CD14-positive monocyte (primary cell): Measurements from ENCODE around the gene APCS. TPM values are rescaled to one million over a fixed set of nuclear protein-coding genes. Genes with fewer than 3 reads are reported as not detected.
A peak's percentile ranks its signal among the peaks of the same experiment; 100 is the strongest.

ENCODE experiments used
- DNase-seq, 3 donors: peaks; one replicate each; pipeline ENCODE4 v3.0.0-alpha.2; 2011 to 2022
- H2AFZ ChIP-seq: 2 replicates; pipeline ENCODE4 v1.6.0; 2012; ENCODE audit warnings: mild to moderate bottlenecking, low read depth, low read length, inconsistent platforms; ENCODE audit not compliant: insufficient read depth, poor library complexity, severe bottlenecking
- H3K27ac ChIP-seq, 2 donors: 1 replicate in 1 of 2; 2 replicates in 1 of 2; pipeline ENCODE4 v1.5.1; 2012 to 2013; ENCODE audit warnings: low read length in 2 of 2, control low read depth in 1 of 2, inconsistent platforms in 1 of 2, low read depth in 1 of 2, mild to moderate bottlenecking in 1 of 2
- H3K27me3 ChIP-seq, 2 donors: one replicate each; pipeline versions ENCODE4 v1.6.0 to v1.6.1; 2011 to 2013; ENCODE audit warnings: low read length in 2 of 2; ENCODE audit not compliant: control insufficient read depth in 2 of 2, insufficient read depth in 2 of 2
- H3K36me3 ChIP-seq, 2 donors: replicated peaks in 1 of 2; 1 replicate in 1 of 2; 2 replicates in 1 of 2; pipeline versions ENCODE4 v1.5.1 to v1.6.1; 2012 to 2013; ENCODE audit warnings: low read length in 2 of 2, control low read depth in 1 of 2, inconsistent platforms in 1 of 2, mild to moderate bottlenecking in 1 of 2; ENCODE audit not compliant: insufficient read depth in 2 of 2, control insufficient read depth in 1 of 2
- H3K4me1 ChIP-seq, 2 donors: 1 replicate in 1 of 2; 2 replicates in 1 of 2; pipeline versions ENCODE4 v1.5.1 to v1.6.1; 2012 to 2013; ENCODE audit warnings: low read length in 2 of 2, control low read depth in 1 of 2, inconsistent platforms in 1 of 2, mild to moderate bottlenecking in 1 of 2, moderate library complexity in 1 of 2; ENCODE audit not compliant: insufficient read depth in 2 of 2, control insufficient read depth in 1 of 2
- H3K4me2 ChIP-seq: replicated peaks from 2 replicates; pipeline ENCODE3; 2012; ENCODE audit warnings: low read length, moderate library complexity, mild to moderate bottlenecking; ENCODE audit not compliant: poor library complexity, severe bottlenecking; ENCODE audit errors: extremely low read depth
- H3K4me3 ChIP-seq, 3 experiments: fragments of 200-600 bp in 1 of 3; sonication (generic) in 1 of 3; replicated peaks in 1 of 3; 1 replicate in 2 of 3; 2 replicates in 1 of 3; pipeline ENCODE4 v1.5.1; 2011 to 2013; ENCODE audit warnings: low read length in 3 of 3, mild to moderate bottlenecking in 3 of 3, control low read depth in 2 of 3, low read depth in 2 of 3, inconsistent platforms in 1 of 3, moderate library complexity in 1 of 3
- H3K79me2 ChIP-seq: 2 replicates; pipeline ENCODE4 v1.6.0; 2012; ENCODE audit warnings: mild to moderate bottlenecking, control low read depth, inconsistent platforms, low read length, moderate library complexity; ENCODE audit not compliant: insufficient read depth
- H3K9ac ChIP-seq: 2 replicates; pipeline ENCODE4 v1.6.0; 2017; ENCODE audit warnings: low read length, mild to moderate bottlenecking; ENCODE audit not compliant: insufficient read depth, poor library complexity, severe bottlenecking
- H3K9me3 ChIP-seq, 2 donors: replicated peaks in 1 of 2; 1 replicate in 1 of 2; 2 replicates in 1 of 2; pipeline versions ENCODE4 v1.5.1 to v1.6.1; 2012 to 2013; ENCODE audit warnings: low read length in 2 of 2, control low read depth in 1 of 2; ENCODE audit not compliant: control insufficient read depth in 1 of 2, insufficient read depth in 1 of 2
- H4K20me1 ChIP-seq: 2 replicates; pipeline ENCODE4 v1.6.0; 2012; ENCODE audit warnings: mild to moderate bottlenecking, low read length, control low read depth, moderate library complexity; ENCODE audit not compliant: insufficient read depth
- H3K27ac Mint-ChIP-seq, 7 donors: one replicate each; pipeline ENCODE4 v1.8.0; 2020; ENCODE audit warnings: mild to moderate bottlenecking in 7 of 7, mixed read lengths in 7 of 7, moderate library complexity in 6 of 7, inconsistent platforms in 2 of 7
- H3K27me3 Mint-ChIP-seq, 3 donors: one replicate each; pipeline ENCODE4 v1.8.0; 2021 to 2022; ENCODE audit warnings: low read depth in 3 of 3, mild to moderate bottlenecking in 3 of 3, mixed read lengths in 3 of 3, moderate library complexity in 3 of 3, inconsistent platforms in 1 of 3
- H3K36me3 Mint-ChIP-seq, 2 donors: one replicate each; pipeline ENCODE4 v1.8.0; 2020; ENCODE audit warnings: mixed read lengths in 2 of 2, inconsistent platforms in 1 of 2, mild to moderate bottlenecking in 1 of 2
- H3K4me1 Mint-ChIP-seq: one replicate; pipeline ENCODE4 v1.8.0; 2020; ENCODE audit warnings: mild to moderate bottlenecking, mixed read lengths
- H3K4me3 Mint-ChIP-seq, 2 donors: one replicate each; pipeline ENCODE4 v1.8.0; 2020; ENCODE audit warnings: mild to moderate bottlenecking in 2 of 2, mixed read lengths in 2 of 2, moderate library complexity in 1 of 2
- H3K9me3 Mint-ChIP-seq, 7 donors: one replicate each; pipeline ENCODE4 v1.8.0; 2020 to 2022; ENCODE audit warnings: mixed read lengths in 7 of 7, mild to moderate bottlenecking in 6 of 7, moderate library complexity in 6 of 7, inconsistent platforms in 2 of 7
- CTCF ChIP-seq: fragments of 200-600 bp; IDR thresholded peaks from one replicate; pipeline ENCODE4 v1.8.0; 2022; ENCODE audit warnings: antibody characterized with exemption, mild to moderate bottlenecking
- WGBS: methylation state at CpG from one replicate; pipeline ENCODE4 v1.1.5; 2013; ENCODE audit warnings: missing lambda C conversion rate; ENCODE audit not compliant: insufficient coverage; 5-methylcytosine and 5-hydroxymethylcytosine counted together
- intact Hi-C, 2 donors: fragments of 100-400 bp; cut with micrococcal nuclease; formaldehyde crosslinking; loops; one replicate each; pipeline versions ENCODE4 v1.15.0 to v1.15.1; 2023
- polyA plus RNA-seq, 3 donors: library from polyadenylated mRNA; depleted of rRNA in 1 of 3; unstranded in 2 of 3; stranded (reverse) in 1 of 3; fragments of 300-500 nt in 2 of 3; fragments of >200 nt in 1 of 3; fragmentation: Illumina TruSeq in 2 of 3; gene quantifications; 1 replicate in 2 of 3; 2 replicates in 1 of 3; pipeline ENCODE4 v1.2.3, GENCODE V29; 2012 to 2021

APCS gene
- polyA plus RNA-seq, 3 donors: not detected

DNA sequence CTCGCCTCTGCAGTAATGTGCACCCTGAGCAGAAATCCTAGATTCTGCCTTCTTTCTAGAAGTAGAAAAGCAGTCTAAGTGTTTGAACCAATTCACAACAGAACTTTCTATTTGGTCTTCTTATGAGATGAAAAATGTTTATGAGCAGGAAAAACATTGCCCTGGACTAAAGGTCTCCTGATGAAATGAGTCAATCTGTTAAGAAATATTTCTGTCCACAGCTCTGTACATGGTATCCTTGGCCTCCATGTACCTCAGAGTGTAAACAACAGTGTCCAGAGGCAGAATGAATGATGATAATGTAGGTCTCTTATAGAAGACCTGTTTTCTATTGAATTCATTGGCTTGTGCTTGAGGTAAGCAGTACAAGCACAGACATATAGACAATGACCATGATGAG is 6.2 kb upstream of the APCS start:
- no peak for TF ChIP-seq CTCF

GRCh38 chr1:159584536-159584935 is 3.1 kb upstream of the APCS start:
- WGBS: 45% methylated on average over 2 of the region's 2 CpGs
- peak overlapping the region in 1 of 2 donors; percentile 13 for H3K4me3 Mint-ChIP-seq
- H3K9me3 ChIP-seq: no peaks in the 10 kb centered on the region
- no peak overlapping the region for H2AFZ ChIP-seq
- H4K20me1 ChIP-seq: no peaks in the 10 kb centered on the region
- TF ChIP-seq CTCF: no peak
- peaks cover 0 to 5% (median 0%) of the 10 kb centered on the region in 7 donors for H3K9me3 Mint-ChIP-seq
- no peaks in the 10 kb centered on the region for H3K36me3 Mint-ChIP-seq
- H3K27ac Mint-ChIP-seq: no peak overlapping the region
- no peak overlapping the region for H3K9ac ChIP-seq
- no peaks in the 10 kb centered on the region for H3K27me3 ChIP-seq
- no peaks in the 10 kb centered on the region for H3K36me3 ChIP-seq
- H3K4me3 ChIP-seq: no peak overlapping the region
- H3K27me3 Mint-ChIP-seq: peaks cover 0 to 2% (median 1%) of the 10 kb centered on the region in 3 donors
- H3K27ac ChIP-seq: no peak overlapping the region
- no peaks in the 10 kb centered on the region for H3K4me1 Mint-ChIP-seq
- H3K4me1 ChIP-seq: no peaks in the 10 kb centered on the region
- no peak for DNase-seq
- H3K4me2 ChIP-seq: no peak overlapping the region
- H3K79me2 ChIP-seq: no peaks in the 10 kb centered on the region
- intact Hi-C loops: no loop called here

More for the DNA sequence above, 6.2 kb upstream of the APCS start:
- H4K20me1 ChIP-seq: no peaks in the 10 kb centered on the region
- Mint-ChIP-seq H3K4me3 (no peak overlapping the region), H3K27me3 (peaks cover 0 to 2% (median 2%) of the 10 kb centered on the region in 3 donors), H3K36me3 (no peaks in the 10 kb centered on the region), H3K9me3 (peaks cover 0 to 2% (median 0%) of the 10 kb centered on the region in 7 donors), H3K4me1 (no peaks in the 10 kb centered on the region), H3K27ac (no peak overlapping the region)
- H3K36me3 ChIP-seq: no peaks in the 10 kb centered on the region
- H3K4me3 ChIP-seq: no peak overlapping the region
- no peaks in the 10 kb centered on the region for H3K9me3 ChIP-seq
- H3K27ac ChIP-seq: no peak overlapping the region
- H3K4me1 ChIP-seq: no peaks in the 10 kb centered on the region
- no peaks in the 10 kb centered on the region for H3K79me2 ChIP-seq
- DNase-seq: no peak
- no peak overlapping the region for H2AFZ ChIP-seq
- no CpG with 5 or more reads among the region's 1 CpG for WGBS
- no peak overlapping the region for H3K4me2 ChIP-seq
- no peak overlapping the region for H3K9ac ChIP-seq
- intact Hi-C loops: no loop called here
- no peaks in the 10 kb centered on the region for H3K27me3 ChIP-seq
